ENCODE results near the gene AKAIN1. TPM values are rescaled to one million over a fixed set of nuclear protein-coding genes. Genes with fewer than 3 reads are reported as not detected.

Gene AKAIN1
- total and polyA plus RNA-seq, 2 of the 8 experiments (the other 6 are each of a cell fraction or from before 2014, with no cell fraction given): not detected

- peak; percentile 65; the same call in 1 of the 2 replicates for TF ChIP-seq YY1 (IDR thresholded peaks at IDR 0.05; ENCODE audit: low read depth, low read length)
- peak; percentile 28 for TF ChIP-seq KDM5A (IDR thresholded peaks at IDR 0.05; ENCODE audit: low read length)
- TF ChIP-seq E2F6 (IDR thresholded peaks at IDR 0.05): no peak; the same call in 1 of the 2 replicates
- no peak for TF ChIP-seq JUND (IDR thresholded peaks at IDR 0.05; ENCODE audit: low read length)
- TF ChIP-seq BRCA1 (IDR thresholded peaks at IDR 0.05; ENCODE audit: low read depth, low read length): no peak
- TF ChIP-seq EZH2 (IDR thresholded peaks at IDR 0.05; ENCODE audit: low read depth, low read length, severe bottlenecking): no peak
- peak; percentile 85; the same call in 1 of the 2 replicates for TF ChIP-seq TAF1 (IDR thresholded peaks at IDR 0.05; ENCODE audit: low read depth, low read length)
- peak; percentile 94 for TF ChIP-seq GABPA (IDR thresholded peaks at IDR 0.05; ENCODE audit: borderline replicate concordance, insufficient read depth, low read length)
- TF ChIP-seq RBBP5 (IDR thresholded peaks at IDR 0.05; ENCODE audit: borderline replicate concordance, low read depth, low read length): peak; percentile 89
- TF ChIP-seq HDAC6 (IDR thresholded peaks at IDR 0.05; ENCODE audit: low read depth, low read length): no peak
- TF ChIP-seq ATF2 (IDR thresholded peaks at IDR 0.05; ENCODE audit: low read length): no peak
- TF ChIP-seq BCL11A (IDR thresholded peaks at IDR 0.05; ENCODE audit: low read depth in 2 of 2, low read length in 2 of 2): no peak
- no peak for TF ChIP-seq SP2 (IDR thresholded peaks at IDR 0.05; ENCODE audit: low read length)
- peak; percentile 90 for TF ChIP-seq ASH2L (IDR thresholded peaks at IDR 0.05; ENCODE audit: low read length)
- 0 out of 4 replicates have a peak, but pooled peaks of 1 of the 2 experiments have one; percentile 17 for TF ChIP-seq RAD21 (IDR thresholded peaks at IDR 0.05 in 1 of 2, conservative IDR thresholded peaks at IDR 0.05 in 1 of 2; ENCODE audit: low read depth in 2 of 2, low read length in 2 of 2)
- no peak for TF ChIP-seq SIX5 (IDR thresholded peaks at IDR 0.05; ENCODE audit: low read depth, low read length)
- no peak for TF ChIP-seq SIRT6 (IDR thresholded peaks at IDR 0.05; ENCODE audit: low read length)
- no peak for TF ChIP-seq RFX5 (IDR thresholded peaks at IDR 0.05; ENCODE audit: borderline replicate concordance, low read depth, low read length)
- TF ChIP-seq CEBPB (IDR thresholded peaks at IDR 0.05; ENCODE audit: low read depth, low read length): no peak
- peak; percentile 95 for TF ChIP-seq KDM4A (IDR thresholded peaks at IDR 0.05; ENCODE audit: low read depth, low read length, severe bottlenecking)
- peak; percentile 96 for TF ChIP-seq CREB1 (IDR thresholded peaks at IDR 0.05)
- peak; percentile 54; the same call in 1 of the 2 replicates for TF ChIP-seq TEAD4 (IDR thresholded peaks at IDR 0.05; ENCODE audit: low read depth, low read length)
- peak; percentile 94 for TF ChIP-seq EGR1 (IDR thresholded peaks at IDR 0.05; ENCODE audit: borderline replicate concordance, low read depth, low read length)
Measured at GRCh38 chr18:5237723-5238370, 40.8 kb upstream of the AKAIN1 start (continued).
